HCT116 (cell line): Measurements from ENCODE around the gene TPO. TPM values are rescaled to one million over a fixed set of nuclear protein-coding genes. Genes with fewer than 3 reads are reported as not detected.

Experiments used
- ATAC-seq: fragments of 200-7000 bp; cut with Tn5 transposase; 2 replicates; pipeline ENCODE4 v1.9.1; 2020; ENCODE audit warnings: mild to moderate bottlenecking, moderate library complexity
- BruUV-seq: library from RNA; stranded (reverse); fragments of 400-500 nt; replicated peaks from 2 replicates; lab custom pipeline; 2021; lab: Mats Ljungman, UMichigan
- CTCF ChIA-PET: fragments of 300-600 bp; sonication (Branson Sonifier 250); formaldehyde crosslinking; loops from one replicate; lab custom pipeline; 2021; ENCODE audit warnings: antibody characterized with exemption; lab: Charles Lee
- POLR2A ChIA-PET: fragments of 300-600, 350-600 bp; sonication (Branson Sonifier 250); formaldehyde crosslinking; loops from one replicate; lab custom pipeline; 2021; ENCODE audit warnings: antibody characterized with exemption; lab: Charles Lee
- RAD21 ChIA-PET, 2 experiments: fragments of 300-600 bp; sonication (Branson Sonifier 250); formaldehyde crosslinking; loops; one replicate each; lab custom pipeline; 2023; ENCODE audit warnings: low total read pairs in 2 of 2; ENCODE audit not compliant: uncharacterized antibody in 2 of 2, unreplicated experiment in 2 of 2, low non-redundant PET in 1 of 2; lab: Charles Lee
- DNase-seq: peaks from one replicate; pipeline ENCODE4 v3.0.0-alpha.2; 2010; ENCODE audit warnings: low read depth, low spot score
- H2AFZ ChIP-seq: fragments of 200-600 bp; shearing (Covaris generic), sonication (generic); 2 replicates; pipeline ENCODE4 v1.6.1; 2017; ENCODE audit warnings: low read depth, mixed run types, mixed read lengths, antibody characterized with exemption, low read length; ENCODE audit not compliant: poor library complexity, severe bottlenecking
- H3K27ac ChIP-seq: 2 replicates; pipeline ENCODE4 v1.5.1; 2012; ENCODE audit warnings: low read depth, low read length
- H3K27me3 ChIP-seq: fragments of 200-600 bp; sonication (generic); 2 replicates; pipeline ENCODE4 v1.6.1; 2016; ENCODE audit warnings: mixed run types, low read length, mixed read lengths; ENCODE audit not compliant: insufficient read depth
- H3K36me3 ChIP-seq, 2 experiments: fragments of 200-500 bp in 1 of 2; fragments of 200-600 bp in 1 of 2; sonication (Bioruptor generic) in 1 of 2; sonication (generic) in 1 of 2; 2 replicates each; pipeline versions ENCODE4 v1.5.1 to v1.6.1; 2014 to 2016; ENCODE audit warnings: low read length in 2 of 2, inconsistent platforms in 1 of 2, mixed read lengths in 1 of 2, mixed run types in 1 of 2; ENCODE audit not compliant: insufficient read depth in 2 of 2, control insufficient read depth in 1 of 2
- H3K4me1 ChIP-seq, 2 experiments: fragments of 200-600 bp in 1 of 2; sonication (generic) in 1 of 2; 2 replicates each; pipeline versions ENCODE4 v1.5.1 to v1.6.1; 2012 to 2017; ENCODE audit warnings: low read length in 2 of 2, inconsistent platforms in 1 of 2, mild to moderate bottlenecking in 1 of 2, mixed read lengths in 1 of 2, mixed run types in 1 of 2, moderate library complexity in 1 of 2; ENCODE audit not compliant: insufficient read depth in 2 of 2, control insufficient read depth in 1 of 2
- H3K4me2 ChIP-seq: fragments of 200-600 bp; sonication (generic); 2 replicates; pipeline ENCODE4 v1.6.1; 2017; ENCODE audit warnings: mixed run types, low read length, mixed read lengths
- H3K4me3 ChIP-seq, 2 experiments: fragments of 200-600 bp in 1 of 2; sonication (generic) in 1 of 2; replicated peaks in 1 of 2; 2 replicates each; pipeline ENCODE4 v1.5.1; 2011 to 2016; ENCODE audit warnings: low read length in 2 of 2, control low read depth in 1 of 2, low read depth in 1 of 2, mild to moderate bottlenecking in 1 of 2, mixed read lengths in 1 of 2, mixed run types in 1 of 2
- H3K79me2 ChIP-seq: fragments of 200-600 bp; sonication (generic); 2 replicates; pipeline ENCODE4 v1.6.1; 2017; ENCODE audit warnings: mild to moderate bottlenecking, mixed run types, low read length, moderate library complexity, mixed read lengths; ENCODE audit not compliant: insufficient read depth
- H3K9ac ChIP-seq: fragments of 200-600 bp; sonication (generic); 2 replicates; pipeline ENCODE4 v1.6.1; 2016; ENCODE audit warnings: low read length, mixed read lengths
- H3K9me2 ChIP-seq: fragments of 200-600 bp; sonication (generic), shearing (Covaris generic); 2 replicates; pipeline ENCODE4 v1.6.1; 2017; ENCODE audit warnings: mixed run types, mild to moderate bottlenecking, moderate library complexity; ENCODE audit not compliant: insufficient read depth
- H3K9me3 ChIP-seq, 2 experiments: fragments of 200-500 bp in 1 of 2; fragments of 200-600 bp in 1 of 2; sonication (Bioruptor generic) in 1 of 2; sonication (generic) in 1 of 2; 2 replicates each; pipeline ENCODE4 v1.6.1; 2014 to 2017; ENCODE audit warnings: low read length in 2 of 2, mixed read lengths in 2 of 2, inconsistent platforms in 1 of 2, low read depth in 1 of 2, mild to moderate bottlenecking in 1 of 2, mixed run types in 1 of 2, moderate library complexity in 1 of 2; ENCODE audit not compliant: control insufficient read depth in 1 of 2, insufficient read depth in 1 of 2
- H4K20me1 ChIP-seq: fragments of 200-600 bp; sonication (generic), shearing (Covaris generic); 2 replicates; pipeline ENCODE4 v1.6.1; 2017; ENCODE audit warnings: mixed run types, mild to moderate bottlenecking, moderate library complexity; ENCODE audit not compliant: insufficient read depth
- CEBPB ChIP-seq: IDR thresholded peaks from 2 replicates; pipeline ENCODE4 v1.6.1; 2012; ENCODE audit warnings: low read depth
- ELF1 ChIP-seq: IDR thresholded peaks from 2 replicates; pipeline ENCODE4 v1.6.1; 2012; ENCODE audit warnings: low read depth, borderline replicate concordance
- EZH2 ChIP-seq: fragments of 200-600 bp; sonication (generic); IDR thresholded peaks from 2 replicates; pipeline ENCODE4 v1.6.1; 2017; ENCODE audit warnings: antibody characterized with exemption, mixed run types
- EZH2phosphoT487 ChIP-seq: fragments of 200-600 bp; IDR thresholded peaks from 2 replicates; pipeline ENCODE4 v1.6.1; 2018; ENCODE audit warnings: antibody characterized with exemption, borderline replicate concordance
- JUND ChIP-seq: IDR thresholded peaks from 2 replicates; pipeline ENCODE4 v1.6.1; 2012
- POLR2A ChIP-seq: IDR thresholded peaks from 2 replicates; pipeline ENCODE4 v1.7.0; 2011; ENCODE audit warnings: borderline replicate concordance; ENCODE audit not compliant: insufficient read depth, insufficient read length; ENCODE audit errors: extremely low read depth
- POLR2AphosphoS5 ChIP-seq: IDR thresholded peaks from 2 replicates; pipeline ENCODE4 v1.6.1; 2011; ENCODE audit warnings: mild to moderate bottlenecking, low read depth, low read length, moderate library complexity
- RAD21 ChIP-seq: IDR thresholded peaks from 2 replicates; pipeline ENCODE4 v1.6.1; 2012; ENCODE audit warnings: low read depth, mild to moderate bottlenecking
- REST ChIP-seq: IDR thresholded peaks from 2 replicates; pipeline ENCODE4 v1.6.1; 2012; ENCODE audit warnings: low read depth
- SIN3A ChIP-seq: IDR thresholded peaks from 2 replicates; pipeline ENCODE4 v1.6.1; 2012; ENCODE audit warnings: low read depth
- SP1 ChIP-seq: IDR thresholded peaks from 2 replicates; pipeline ENCODE4 v1.6.1; 2012; ENCODE audit warnings: low read depth
- SRF ChIP-seq: IDR thresholded peaks from 2 replicates; pipeline ENCODE4 v1.6.1; 2012; ENCODE audit warnings: low read depth
- TCF7L2 ChIP-seq: IDR thresholded peaks from 2 replicates; pipeline ENCODE4 v1.7.0; 2011; ENCODE audit warnings: borderline replicate concordance, inconsistent platforms; ENCODE audit not compliant: insufficient read depth, insufficient read length; ENCODE audit errors: extremely low read depth
- YY1 ChIP-seq: IDR thresholded peaks from 2 replicates; pipeline ENCODE4 v1.6.1; 2011; ENCODE audit warnings: low read length, low read depth, moderate library complexity, mild to moderate bottlenecking; ENCODE audit not compliant: insufficient replicate concordance; ENCODE audit errors: extremely low read depth
- ZBTB33 ChIP-seq: IDR thresholded peaks from 2 replicates; pipeline ENCODE4 v1.6.1; 2011; ENCODE audit warnings: mild to moderate bottlenecking, low read length, moderate library complexity; ENCODE audit not compliant: insufficient replicate concordance; ENCODE audit errors: extremely low read depth
- ZNF274 ChIP-seq: fragments of 200-500 bp; sonication (Bioruptor generic); IDR thresholded peaks from 2 replicates; pipeline ENCODE4 v1.6.1; 2014; ENCODE audit warnings: mild to moderate bottlenecking, low read depth, low read length, inconsistent platforms
- intact Hi-C: fragments of 100-400 bp; cut with micrococcal nuclease; formaldehyde crosslinking; loops from 2 replicates; pipeline ENCODE4 v1.10.0; 2022
- total RNA-seq: library from RNA; stranded (reverse); gene quantifications from one replicate; pipeline ENCODE4 v1.2.1, GENCODE V29; 2021; ENCODE audit not compliant: unreplicated experiment

The TPO gene
- total RNA-seq, 1 experiment from 2014 or later: not detected

GRCh38 chr2:1514391-1515072 lies 101.3 kb downstream of the TPO start:
- RAD21 ChIA-PET: no interaction called here
- intact Hi-C loops: no loop called here
- H3K9ac ChIP-seq: no peak overlapping the region

GRCh38 chr2:1515073-1515430 lies 101.8 kb downstream of the TPO start:
- DNase-seq (no peak), ATAC-seq (no peak)
- Histone ChIP-seq H3K9me2 (no peaks in the 10 kb centered on the region), H3K4me2 (no peak overlapping the region), H4K20me1 (no peaks in the 10 kb centered on the region), H3K27ac (no peak overlapping the region), H3K4me3 (no peak overlapping the region), H2AFZ (no peak overlapping the region), H3K27me3 (0 out of 2 replicates have a peak, but pooled peaks cover 3% of the 10 kb centered on the region), H3K9ac (no peak overlapping the region), H3K36me3 (no peaks in the 10 kb centered on the region), H3K9me3 (no peaks in the 10 kb centered on the region), H3K4me1 (peaks cover 0 to 8% of the 10 kb centered on the region in 2 experiments; a peak in 2 of 4 replicates), H3K79me2 (no peaks in the 10 kb centered on the region)
- intact Hi-C loops: no loop called here
- ChIA-PET RAD21 (no interaction called here), POLR2A (no interaction called here), CTCF (no interaction called here)
- no TSS peak for BruUV-seq
- TF ChIP-seq SIN3A (no peak), YY1 (no peak), SP1 (no peak), RAD21 (no peak), ELF1 (no peak), POLR2A (no peak), POLR2AphosphoS5 (no peak), TCF7L2 (no peak), CEBPB (no peak), REST (no peak), SRF (no peak), EZH2 (no peak), ZBTB33 (no peak), EZH2phosphoT487 (no peak), JUND (no peak)

More at GRCh38 chr2:1514391-1515072, 101.3 kb downstream of the TPO start:
- no TSS peak for BruUV-seq
- Histone ChIP-seq H2AFZ (no peak overlapping the region), H3K9me2 (no peaks in the 10 kb centered on the region), H3K4me1 (peaks cover 0 to 8% of the 10 kb centered on the region in 2 experiments; a peak in 2 of 4 replicates), H3K27me3 (0 out of 2 replicates have a peak, but pooled peaks cover 3% of the 10 kb centered on the region), H3K79me2 (no peaks in the 10 kb centered on the region), H3K4me2 (no peak overlapping the region), H3K27ac (no peak overlapping the region), H4K20me1 (no peaks in the 10 kb centered on the region), H3K4me3 (no peak overlapping the region), H3K36me3 (no peaks in the 10 kb centered on the region), H3K9me3 (no peaks in the 10 kb centered on the region)
- no peak for TF ChIP-seq YY1
- TF ChIP-seq ZNF274: no peak
- ATAC-seq (no peak), DNase-seq (no peak)
- POLR2A ChIA-PET: no interaction called here
- CTCF ChIA-PET: no interaction called here
